HG02678 (cell line): ENCODE data around the gene ATP4B.

Experiments
- ATAC-seq: cut with Tn5 transposase; IDR thresholded peaks from one replicate; pipeline ENCODE4 v1.9.1; 2021; ENCODE audit warnings: mild to moderate bottlenecking, moderate library complexity; ENCODE audit not compliant: unreplicated experiment

Gene ATP4B

DNA sequence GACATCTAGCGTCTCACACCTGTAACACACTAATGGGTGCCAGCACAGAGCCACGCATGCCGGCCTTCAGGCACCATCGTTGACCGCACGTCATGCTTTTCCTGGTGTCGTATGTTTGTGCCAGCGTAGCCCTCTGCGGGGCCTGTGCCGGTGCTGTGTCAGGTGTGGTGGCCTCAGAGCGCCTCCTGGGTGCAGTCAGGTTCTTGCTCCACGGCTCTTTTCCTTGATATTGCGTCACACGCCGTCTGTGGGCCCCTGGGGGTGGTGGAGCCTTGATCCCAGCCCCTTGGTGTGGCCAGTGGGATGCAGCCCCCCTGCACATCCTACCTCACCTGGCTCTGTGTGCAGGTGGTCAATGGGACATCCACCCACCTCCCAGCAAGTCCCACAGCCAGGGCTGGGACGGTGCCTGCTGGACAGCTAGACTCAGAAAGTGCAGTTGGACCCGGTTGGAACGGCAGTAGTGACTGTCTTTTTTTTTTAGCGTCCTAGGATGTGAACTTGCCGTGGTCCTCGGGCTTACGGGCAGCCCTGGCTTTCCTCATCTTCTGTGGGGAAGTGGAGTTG is 48.9 kb downstream of the ATP4B start:
- no peak for ATAC-seq

- ATAC-seq: no peak
Measured at GRCh38 chr13:113607889-113608635, 49.9 kb downstream of the ATP4B start.

GRCh38 chr13:113607056-113607888 is 50.7 kb downstream of the ATP4B start:
- no peak for ATAC-seq

DNA sequence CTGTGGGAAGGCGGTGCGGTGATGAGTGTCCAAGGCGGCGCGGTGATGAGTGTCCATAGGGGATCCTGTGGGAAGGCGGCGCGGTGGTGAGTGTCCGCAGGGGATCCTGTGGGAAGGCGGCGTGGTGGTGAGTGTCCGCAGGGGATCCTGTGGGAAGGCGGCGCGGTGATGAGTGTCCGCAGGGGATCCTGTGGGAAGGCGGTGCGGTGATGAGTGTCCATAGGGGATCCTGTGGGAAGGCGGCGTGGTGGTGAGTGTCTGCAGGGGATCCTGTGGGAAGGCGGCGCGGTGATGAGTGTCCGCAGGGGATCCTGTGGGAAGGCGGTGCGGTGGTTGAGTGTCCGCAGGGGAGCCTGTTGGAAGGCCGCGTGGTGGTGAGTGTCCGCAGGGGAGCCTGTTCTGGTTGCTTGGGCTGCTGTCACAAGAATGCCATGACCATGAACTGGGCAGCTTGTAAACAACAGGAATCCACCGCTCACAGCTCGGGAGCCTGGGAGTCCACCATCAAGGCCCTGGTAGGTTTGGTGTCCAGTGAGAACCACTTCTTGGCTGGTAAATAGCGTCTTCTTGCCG is 52.0 kb downstream of the ATP4B start:
- no peak for ATAC-seq

GRCh38 chr13:113605461-113605860 is 52.5 kb downstream of the ATP4B start:
- no peak for ATAC-seq

- ATAC-seq: peak; percentile 66
Measured at GRCh38 chr13:113604186-113604585, 53.8 kb downstream of the ATP4B start.

DNA sequence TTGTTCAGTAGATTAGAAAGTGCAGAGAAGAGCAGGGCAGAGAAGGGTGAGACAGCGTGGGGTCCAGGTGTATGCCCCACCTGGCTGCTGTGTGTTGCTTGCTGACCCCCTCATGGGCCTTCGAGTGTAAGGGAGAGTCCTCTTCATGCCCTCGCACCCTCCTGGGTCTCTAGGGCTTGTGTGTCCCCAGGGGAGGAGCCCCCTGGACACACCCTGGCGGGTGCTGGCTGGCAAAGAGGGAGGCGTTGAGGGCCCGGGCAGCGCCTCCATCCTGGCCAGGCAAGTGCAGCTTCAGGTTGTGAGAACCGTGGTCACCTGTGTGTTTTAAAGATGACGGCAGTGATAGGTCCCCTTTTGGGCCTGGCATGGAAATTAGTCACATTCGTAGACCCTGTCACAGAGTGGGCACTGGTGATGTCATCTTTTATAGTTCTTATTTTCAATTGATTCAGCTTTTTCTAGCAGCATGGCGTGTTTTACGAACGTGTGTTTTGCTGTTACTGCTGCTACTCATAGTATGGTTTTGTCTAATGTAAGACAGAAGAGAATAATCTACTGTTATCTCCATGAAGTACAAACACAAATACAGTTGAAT is 54.8 kb downstream of the ATP4B start:
- ATAC-seq: no peak

DNA sequence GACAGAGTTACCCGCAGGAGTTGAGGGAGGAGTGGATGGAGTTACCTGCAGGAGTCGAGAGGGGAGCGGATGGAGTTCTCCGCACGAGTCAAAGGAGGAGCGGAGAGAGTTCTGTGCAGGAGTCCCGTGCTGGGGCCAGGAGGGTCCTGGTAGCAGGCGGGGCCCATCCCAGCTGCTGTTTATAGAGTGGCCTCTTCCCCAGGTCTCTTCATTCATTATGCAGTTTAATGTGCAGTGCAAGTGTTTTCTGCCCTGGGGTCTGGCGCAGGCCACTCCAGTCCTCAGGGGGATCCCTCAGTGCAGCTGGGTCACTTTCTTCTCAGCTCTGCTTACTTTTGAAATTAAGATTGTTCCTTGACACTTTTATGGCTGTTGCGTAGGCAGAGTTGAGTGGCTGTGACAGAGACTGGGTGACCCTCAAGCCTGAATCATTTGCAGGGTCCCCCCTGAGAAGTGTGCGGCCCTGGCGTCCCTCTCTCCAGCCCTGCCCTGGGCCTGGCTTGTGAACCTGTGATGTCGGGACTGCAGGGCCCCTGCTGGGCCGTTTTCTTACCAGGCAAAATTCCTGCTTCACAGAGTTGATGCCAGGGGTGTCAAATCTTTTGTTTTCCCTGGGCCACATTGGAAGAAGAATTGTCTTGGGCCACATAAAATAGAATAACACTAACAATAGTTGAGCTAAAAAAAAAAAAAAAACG is 55.6 kb downstream of the ATP4B start:
- ATAC-seq: no peak

GRCh38 chr13:113601166-113602070 is 56.6 kb downstream of the ATP4B start:
- ATAC-seq: no peak

DNA sequence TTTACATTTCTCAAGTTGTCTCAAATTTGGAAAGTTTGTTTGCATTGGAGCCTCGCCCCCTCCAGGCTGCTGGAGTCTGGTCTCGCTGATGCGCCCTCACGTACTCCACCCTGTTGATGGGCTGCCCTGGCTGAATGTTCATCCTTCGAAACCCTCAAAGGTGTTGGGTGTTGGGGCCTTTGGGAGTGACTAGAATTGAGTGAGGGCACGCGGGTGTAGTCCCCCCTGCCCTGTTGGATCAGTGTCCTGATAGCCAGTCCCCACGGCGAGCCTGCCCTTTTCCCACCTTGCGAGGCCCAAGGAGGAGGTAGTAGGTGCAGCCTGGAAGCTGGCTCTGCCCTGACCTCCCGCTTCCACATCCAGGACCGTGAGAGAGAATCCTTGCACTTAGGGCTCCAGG is 58.6 kb downstream of the ATP4B start:
- no peak for ATAC-seq
